DMS153 treated with DMSO at 0.1 percent for 48 hours (cell line): Measurements from ENCODE around the gene SRP9.
"Not testable (repeated sequence)": the region's sequence is repeated elsewhere in the genome, so short reads cannot be mapped to it uniquely, and the experiment has no call there.

Experiments
- DNase-seq: peaks from one replicate; lab custom pipeline; 2025; ENCODE audit not compliant: unreplicated experiment; lab: John Stamatoyannopoulos, UW

The SRP9 gene

DNA sequence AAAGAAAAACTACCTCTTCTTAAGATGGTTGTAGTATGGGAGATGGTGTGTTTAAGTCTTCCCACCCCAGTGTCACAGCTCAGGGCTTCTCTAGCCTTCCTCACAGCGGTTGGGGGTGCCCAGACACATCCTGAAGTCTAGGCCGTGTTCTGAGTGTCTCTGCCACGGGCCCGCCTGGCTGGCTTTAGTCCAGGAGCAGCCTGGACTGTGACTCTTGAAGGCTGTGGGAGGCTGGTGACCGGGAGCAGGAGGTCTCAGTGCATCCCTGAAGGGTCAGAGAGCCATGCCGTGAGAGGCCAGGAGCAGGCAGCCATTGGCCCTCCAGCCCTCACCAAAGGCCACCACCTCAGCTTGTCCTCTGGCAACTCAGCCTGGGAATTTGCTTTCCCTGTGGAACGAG is 36.8 kb downstream of the SRP9 start:
- DNase-seq = no peak

DNA sequence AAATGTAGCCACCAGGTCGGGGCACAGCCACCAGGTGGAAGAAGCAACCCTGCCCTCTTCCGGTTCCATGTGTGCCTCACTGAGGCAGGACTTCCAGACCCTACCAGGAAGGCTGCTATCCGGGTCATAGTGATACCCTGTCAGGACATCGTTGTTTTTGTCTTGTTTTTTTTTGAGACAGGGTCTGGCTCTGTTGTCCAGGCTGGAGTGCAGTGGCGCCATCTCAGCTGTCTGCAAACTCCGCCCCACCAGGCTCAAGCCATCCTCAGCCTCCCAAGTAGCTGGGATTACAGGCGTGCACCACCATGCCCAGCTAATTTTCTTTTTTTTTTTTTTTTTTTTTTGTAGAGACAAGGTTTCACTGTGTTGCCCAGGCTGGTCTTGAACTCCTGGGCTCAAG is 37.5 kb downstream of the SRP9 start:
- DNase-seq = not testable (repeated sequence)

DNA sequence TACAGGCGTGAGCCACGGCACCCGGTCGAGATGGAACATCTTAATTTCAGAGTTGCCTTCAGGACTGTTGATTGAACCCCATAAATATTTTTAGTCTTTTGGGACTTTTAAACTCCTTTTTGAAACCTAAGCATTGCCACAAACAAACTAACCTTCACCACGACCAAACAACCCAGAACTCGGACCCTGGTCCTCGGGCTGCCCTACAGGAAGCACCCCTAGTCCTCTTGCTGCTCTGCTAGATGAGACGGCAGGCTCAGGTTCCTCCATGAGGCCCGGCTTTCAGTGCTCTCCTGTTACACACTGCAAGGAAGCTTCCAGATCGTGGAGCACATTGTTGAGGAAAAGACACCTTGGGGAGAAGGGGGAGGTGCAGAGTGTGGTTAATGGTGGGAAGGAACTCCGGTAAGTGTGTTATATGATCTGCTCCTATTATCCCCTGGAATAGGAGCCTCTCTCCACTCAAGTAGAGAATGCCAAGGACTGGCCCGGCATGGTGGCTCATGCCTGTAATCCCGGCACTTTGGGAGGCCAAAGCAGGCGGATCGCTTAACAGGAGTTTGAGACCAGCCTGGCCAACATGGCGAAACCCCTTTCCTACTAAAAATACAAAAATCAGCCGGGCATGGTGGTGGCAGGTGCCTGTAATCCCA is 38.0 kb downstream of the SRP9 start:
- DNase-seq = no peak

DNA sequence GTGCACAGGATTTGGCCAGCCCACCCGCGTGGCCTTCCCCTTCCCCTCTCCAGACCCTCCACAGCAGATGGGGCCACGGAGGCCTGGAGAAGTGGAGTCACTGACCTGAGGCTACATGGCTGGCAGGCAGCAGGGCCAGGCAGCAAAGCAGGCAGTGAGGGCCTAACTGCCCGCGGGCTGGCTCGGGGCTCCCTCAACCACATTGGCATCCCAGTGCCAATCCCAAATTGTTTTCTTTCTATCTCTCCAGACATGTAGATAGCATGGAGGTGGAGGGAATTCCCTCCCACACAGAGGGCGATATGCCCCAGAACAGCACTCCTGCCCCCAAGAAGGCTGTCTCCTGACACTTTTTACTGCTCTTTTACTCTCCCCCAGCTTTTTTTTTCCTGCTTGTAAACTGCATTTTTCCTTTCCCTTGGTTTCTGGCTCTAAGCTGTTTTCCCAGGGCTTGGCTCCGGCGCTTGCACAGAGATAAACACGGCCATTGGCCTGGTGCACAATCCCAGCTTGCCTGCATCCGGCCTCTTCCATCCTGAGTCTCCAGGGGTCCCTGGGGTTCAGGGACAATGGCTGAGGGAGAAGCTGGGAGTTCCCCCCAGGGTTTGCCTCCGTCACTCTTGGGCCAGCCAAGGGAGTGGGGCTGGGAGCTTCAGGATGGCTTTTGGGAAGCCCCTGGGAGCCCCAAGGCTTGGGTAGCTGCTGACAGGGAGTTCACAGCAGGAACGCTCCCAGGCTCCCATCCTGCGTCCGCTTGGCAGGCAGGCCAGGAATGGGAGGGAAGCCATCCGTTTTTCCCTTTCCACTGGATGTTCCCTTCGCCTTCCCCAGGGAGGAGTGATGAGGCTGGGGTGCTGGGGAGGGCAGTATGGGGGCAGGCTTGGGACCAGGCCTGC is 39.3 kb downstream of the SRP9 start:
- no peak for DNase-seq

DNA sequence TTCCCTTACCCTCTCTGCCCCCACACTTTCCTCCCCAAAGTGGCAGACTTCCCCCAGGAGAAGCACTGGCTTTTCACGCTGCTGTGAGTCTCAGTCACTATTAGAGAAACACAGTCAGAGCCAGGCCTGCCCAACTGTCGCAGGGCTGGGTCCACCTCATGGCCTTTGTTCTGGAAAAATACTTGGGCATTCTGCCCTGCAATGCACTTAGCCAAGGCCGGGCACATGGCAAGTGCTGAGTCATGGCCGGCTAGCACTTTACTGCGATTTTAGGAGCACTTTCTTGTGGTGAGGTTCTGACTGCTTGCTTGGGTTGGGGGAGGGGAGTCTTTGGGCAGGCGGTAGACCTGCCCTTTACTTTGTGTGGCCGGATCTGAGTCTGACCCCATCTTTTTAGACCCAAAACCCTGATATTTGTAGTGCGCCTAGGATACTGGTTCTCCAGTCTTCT is 40.0 kb downstream of the SRP9 start:
- DNase-seq = no peak

DNA sequence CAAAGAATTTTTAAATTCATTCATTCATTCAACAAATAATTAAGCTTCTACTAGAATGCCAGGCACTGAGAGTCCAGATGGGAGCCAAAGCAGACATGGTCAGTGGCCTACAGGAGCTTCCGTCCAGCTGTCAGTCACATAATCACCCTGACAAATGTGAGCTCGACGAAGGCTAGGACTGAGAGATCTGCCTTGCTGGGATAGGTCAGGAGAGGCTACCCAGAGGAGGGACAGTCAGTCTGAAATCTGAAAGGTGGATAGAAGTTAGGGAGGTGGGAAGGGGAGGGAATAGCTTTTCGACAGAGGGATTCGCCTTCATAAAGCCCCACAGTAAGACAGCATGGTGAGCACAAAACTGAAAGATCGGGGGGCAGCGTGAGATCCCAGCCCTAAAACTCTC is 40.6 kb downstream of the SRP9 start:
- no peak for DNase-seq

DNA sequence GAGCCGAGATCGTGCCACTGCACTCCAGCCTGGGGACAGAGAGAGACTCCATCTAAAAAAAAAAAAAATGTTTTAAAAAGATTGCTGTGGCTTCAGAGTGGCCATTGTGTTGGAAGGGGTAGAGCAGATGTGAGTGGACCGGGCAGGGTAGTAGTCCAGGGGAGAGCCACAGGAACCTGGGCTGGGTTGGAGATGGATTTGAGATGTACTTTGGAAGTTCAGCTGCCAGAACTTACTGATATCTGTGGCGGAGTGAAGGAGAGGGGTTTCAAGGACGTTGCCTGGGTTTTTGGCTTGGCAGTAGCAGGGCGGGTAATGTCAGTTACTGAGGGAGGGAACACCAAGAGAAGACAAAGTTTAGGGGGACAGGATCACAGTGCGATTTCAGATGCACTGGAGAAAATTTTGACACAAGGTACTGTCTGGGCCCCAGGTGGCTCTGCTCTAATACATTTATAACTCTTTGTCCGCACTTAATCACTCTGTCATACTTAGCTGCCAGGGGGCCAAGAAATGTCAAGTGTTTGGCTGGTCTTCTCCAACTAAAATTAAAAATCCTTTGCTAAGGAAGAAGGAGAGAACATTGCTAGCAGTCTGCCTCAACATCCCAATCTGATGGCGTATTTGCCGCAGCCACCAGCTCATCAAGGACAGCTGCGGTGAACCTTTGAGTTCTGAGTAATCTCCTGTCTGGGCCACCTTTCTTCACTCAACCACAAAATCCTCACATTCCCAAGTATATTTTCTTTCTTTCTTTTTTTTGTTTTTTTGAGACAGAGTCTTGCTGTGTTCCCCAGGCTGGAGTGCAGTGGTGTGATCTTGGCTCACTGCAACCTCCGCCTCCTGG is 41.9 kb downstream of the SRP9 start:
- DNase-seq = no peak

DNA sequence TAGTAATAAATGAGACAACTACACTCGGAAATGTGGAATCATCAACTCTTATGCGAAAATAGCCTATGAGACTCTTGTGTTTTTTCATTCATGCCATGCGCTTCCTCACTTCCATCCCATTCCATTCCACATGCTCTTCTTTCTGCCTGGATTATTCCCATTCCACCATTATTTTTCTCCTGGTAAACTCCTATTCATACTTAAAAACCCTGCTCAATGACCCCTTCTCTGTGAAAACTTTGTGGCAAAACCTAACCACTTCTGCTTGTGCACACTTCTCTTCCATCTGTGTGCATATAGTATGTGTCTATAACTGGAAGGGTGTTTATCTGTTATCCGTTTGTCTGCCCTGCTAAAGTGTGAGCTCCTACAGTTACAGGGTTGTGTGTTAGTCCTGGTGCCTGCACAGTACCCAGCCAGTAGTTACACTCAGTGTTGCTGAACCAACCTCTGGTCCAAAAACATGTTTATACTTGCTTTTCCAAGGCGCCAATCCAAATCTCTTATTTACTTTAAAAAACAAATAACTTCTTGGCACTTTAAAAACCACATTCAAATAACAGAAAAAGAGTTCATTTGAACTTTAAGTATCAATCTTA is 43.0 kb downstream of the SRP9 start:
- DNase-seq = no peak

DNA sequence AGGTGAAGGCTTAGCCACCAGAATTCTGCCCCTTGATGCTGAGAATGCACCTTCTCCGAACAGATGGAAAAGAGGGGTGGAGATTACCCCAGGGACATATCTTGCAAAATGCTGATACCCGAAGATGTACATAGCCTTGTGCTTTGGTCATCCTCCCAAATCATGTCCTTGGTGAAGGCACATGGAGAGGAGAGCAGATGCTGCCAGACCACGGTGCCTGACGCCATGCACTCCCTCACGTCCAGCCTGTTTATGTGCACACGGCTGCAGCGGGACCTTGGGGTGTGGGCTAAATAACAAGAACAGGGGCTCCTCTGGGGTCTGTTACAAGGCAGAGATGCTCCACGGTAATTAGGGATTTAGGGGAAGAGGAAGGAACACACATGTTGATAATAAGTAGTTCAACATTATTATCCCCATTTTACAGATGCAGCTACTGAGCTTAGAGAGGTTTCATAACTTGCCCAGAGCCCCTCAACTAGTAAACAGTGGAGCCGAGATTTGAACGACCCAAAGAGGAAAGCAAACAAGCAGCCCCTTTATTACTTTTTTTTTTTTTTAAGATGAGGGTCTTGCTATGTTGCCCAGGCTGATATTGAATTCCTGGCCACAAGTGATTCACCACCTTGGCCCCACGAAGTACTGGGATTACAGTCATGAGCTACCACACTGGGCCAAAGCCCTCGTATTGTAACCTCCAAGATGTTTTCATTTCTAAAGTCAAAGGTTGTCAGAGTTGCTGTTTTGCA is 45.2 kb downstream of the SRP9 start:
- no peak for DNase-seq

DNA sequence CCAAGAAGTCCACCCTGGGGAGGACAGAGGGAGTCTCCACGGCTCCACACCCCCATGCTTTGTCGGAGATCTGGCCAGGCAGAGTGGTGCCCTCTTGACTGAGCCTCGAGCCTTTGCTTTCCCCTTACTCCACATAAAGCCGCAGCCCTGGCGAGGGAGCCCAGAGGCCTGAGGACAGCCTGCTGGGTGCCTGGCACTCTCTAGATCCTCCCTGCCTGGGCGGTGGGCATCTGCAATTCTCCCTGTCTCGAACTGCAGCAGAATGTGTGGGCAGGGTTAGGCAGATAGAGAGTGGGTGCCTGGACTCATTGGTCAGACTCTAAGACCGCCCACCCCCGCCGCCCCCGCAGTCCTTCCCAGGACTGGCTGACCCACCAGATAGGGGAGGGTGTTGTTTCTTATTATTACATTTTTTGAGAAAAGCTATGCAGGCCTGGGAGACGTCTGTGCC is 46.2 kb downstream of the SRP9 start:
- no peak for DNase-seq

DNA sequence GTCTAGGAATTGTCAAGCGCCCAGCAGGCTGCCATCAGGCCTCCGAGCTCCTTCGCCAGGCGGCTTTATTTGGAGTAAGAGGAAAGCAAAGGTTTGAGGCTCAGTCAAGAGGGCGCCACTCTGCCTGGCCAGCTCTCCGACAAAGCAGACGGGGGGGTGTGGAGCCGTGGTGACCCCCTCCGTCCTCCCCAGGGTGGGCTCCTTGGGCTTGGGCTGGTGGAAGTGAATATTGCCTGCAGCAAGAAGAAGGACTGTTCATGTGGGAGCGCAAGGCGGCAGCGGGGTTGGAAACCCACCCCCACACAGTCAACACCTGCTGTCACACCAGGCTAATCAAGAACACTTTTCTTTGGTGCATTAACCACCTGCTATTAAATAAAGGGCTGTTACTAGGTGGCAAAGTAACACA is 46.9 kb downstream of the SRP9 start:
- DNase-seq = peak; percentile 77

DNA sequence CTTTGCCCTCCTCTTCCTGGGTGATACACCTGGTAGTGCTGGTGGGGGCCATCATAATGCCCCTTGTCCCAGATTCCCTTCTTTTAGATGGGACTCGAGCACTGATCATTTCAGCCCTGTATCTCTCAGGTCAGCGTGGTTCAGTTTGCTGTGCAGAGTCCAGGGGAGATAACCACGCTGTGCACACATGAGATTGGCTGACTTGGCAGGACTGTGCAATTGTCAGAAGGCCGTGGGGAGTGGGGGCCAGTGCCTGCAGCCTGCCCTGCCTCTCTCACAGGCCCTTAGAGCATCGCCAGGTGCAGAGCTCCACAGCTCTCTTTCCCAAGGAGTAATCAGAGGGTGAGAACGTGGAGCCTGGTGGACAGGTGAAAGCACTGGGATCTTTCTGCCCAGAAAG is 47.5 kb downstream of the SRP9 start:
- peak; percentile 51 for DNase-seq

DNA sequence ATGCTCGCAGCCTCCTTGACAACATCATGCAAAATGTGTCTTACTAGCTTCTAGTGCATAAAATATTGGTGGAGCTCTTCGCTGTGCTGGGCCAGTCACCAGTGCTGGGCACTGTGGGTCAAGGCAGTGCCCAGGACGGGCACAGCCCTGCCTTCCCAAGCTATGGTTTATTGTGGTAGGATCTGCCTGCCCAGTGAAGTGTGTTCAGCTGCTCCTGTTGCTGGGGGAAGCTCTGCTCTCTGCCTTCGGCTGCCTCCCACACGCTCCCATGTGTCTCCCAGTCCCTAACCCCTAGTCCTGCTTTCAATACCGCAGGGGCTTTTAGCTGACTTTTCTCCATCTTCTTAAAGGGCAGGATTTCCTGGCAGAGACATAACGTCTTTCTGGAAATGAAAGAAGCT is 48.0 kb downstream of the SRP9 start:
- no peak for DNase-seq

DNA sequence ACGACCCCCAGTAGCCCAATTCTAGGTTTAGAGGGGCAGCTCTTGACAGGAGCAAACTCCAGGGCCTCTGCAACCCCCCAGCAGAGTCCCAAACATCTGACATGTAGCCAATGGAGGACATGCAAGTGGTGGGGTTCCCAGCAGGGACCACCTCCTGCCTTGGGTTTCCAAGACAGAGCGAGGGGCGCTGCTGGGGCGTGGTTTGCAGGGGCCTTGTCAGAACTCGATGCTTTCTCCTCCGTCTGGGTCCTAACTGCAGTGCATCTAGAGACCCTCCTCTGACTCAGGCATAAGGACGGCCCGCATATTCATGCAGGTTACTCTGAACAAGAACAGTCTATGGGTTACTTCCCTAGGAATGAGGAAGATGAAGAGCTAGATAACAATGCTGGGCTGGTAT is 49.5 kb downstream of the SRP9 start:
- no peak for DNase-seq

DNA sequence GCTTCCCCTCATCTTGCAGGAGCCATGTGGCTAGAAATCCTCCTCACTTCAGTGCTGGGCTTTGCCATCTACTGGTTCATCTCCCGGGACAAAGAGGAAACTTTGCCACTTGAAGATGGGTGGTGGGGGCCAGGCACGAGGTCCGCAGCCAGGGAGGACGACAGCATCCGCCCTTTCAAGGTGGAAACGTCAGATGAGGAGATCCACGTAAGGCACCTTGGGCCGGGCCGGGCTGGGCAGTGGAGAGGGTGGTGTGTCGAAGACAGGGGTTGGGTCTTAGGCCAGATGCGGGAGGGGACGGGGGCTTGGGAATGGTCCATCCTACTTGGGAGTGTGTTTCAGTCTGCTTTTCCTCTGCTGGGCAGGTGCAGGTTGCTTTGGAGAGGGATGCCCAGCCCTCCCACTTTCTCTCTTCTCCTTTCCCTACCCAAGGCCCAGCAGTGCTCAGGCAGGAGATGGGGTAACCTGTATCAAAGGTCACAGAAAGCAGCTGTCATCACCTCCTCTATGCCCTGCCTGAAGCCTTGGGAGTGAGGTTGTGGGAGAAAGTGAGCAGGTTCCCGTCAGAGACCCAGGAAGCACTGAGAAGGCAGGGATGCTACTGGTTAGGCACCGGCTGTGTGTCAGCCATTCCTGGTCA is 51.2 kb downstream of the SRP9 start:
- no peak for DNase-seq

DNA sequence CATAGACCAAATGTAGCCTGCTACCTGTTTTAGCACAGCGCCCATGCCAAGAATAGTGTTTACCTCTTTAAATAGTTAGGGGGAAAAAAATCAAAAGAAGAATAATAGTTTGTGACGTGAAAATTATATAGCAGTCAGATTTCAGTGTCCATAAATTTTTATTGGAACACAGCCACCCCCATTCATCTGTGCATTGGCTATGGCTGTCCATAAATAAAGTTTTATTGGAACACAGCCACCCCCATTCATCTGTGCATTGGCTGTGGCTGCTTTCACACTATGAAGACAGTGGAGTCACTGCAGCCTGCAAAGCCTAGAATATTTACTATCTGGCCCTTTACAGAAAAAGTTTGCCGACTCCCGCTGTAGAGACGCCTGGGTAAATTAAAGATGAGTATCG is 53.2 kb downstream of the SRP9 start:
- no peak for DNase-seq

DNA sequence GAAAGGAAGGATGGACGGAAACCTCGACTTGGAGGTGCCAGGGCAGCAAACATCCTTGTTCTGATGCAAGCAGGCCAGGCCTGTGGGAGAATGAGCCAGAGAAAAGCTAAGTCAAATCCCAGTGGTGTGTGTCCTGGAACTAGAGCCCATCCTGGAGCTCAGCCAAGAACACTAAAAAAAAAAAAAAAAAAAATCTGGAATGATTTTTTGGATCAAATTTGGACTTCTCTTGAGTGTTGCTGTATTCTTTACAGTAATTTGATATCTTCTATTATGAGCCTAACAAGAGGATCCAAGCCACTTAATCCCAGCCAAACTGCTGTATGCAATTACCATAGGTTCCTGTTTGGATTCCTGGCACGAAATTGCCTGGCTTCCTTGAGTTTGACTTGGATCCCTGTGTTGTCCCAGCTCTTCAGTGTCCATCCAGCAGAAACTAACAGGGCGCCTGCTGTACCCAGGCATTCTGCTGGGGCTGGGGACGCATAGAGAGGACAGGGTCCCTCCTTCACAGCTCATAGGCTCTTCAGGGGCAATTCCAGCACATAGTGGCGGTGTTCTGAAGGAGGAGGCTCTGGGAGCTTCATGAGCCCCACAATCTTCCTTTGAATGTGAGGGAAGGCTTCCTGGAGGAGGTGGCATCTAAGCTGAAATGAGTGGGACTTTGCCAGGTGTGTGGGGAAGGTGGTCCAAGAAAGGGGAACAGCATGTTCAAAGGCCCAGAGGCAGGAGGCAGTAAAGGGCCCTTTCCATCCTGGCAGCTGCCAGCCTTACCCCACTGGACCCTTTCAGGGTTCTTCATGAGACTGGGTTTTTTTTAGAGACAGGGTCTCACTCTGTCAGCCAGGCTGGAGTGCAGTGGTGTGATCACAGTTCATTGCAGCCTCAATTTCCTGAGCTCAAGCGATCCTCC is 57.0 kb downstream of the SRP9 start:
- peak; percentile 38 for DNase-seq

DNA sequence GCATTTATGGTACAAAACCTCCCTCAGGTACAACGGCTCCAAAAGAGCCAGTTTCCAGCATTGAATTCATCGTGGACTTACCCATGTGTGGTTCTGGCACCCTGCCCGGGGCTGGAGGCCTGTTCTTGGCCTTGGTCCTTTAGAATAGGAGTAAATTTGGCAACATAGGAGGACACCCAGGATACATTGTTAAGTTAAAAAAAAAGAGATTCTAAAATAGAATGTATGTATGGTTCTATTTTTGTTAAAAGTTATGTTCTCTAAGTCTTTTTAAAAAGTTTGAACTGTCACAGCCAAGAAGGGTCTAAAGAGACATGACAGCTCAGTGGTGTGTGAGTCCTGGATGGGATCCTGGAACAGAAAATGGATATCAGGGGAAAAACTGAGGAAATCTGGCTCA is 58.2 kb downstream of the SRP9 start:
- no peak for DNase-seq

DNA sequence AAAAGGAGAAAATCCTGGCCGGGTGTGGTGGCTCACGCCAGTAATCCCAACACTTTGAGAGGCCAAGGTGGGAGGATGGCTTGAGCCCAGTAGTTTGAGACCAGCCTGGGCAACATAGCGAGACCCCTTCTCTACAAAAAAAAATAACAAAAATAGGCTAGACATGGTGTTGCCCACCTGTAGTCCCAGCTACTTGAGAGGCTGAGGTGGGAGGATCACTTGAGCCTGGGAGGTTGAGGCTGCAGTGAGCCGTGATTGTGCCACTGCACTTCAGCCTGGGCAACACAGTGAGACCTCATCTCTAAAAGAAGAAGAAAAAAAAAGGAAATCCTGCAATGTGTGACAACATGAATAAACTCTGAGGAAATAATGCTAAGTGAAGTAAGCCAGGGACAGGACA is 58.7 kb downstream of the SRP9 start:
- not testable (repeated sequence) for DNase-seq
